Forelimb muscle (tissue), 1 donor: ENCODE measurements around the gene RAF1. TPM values are rescaled to one million over a fixed set of nuclear protein-coding genes. Genes with fewer than 3 reads are reported as not detected.
"Not testable (repeated sequence)": the region's sequence is repeated elsewhere in the genome, so short reads cannot be mapped to it uniquely, and the experiment has no call there.

Experiments
- DNase-seq: peaks from one replicate; pipeline ENCODE4 v3.0.0-alpha.2; 2013; ENCODE audit warnings: low read depth
- polyA plus RNA-seq: library from polyadenylated mRNA; unstranded; fragments of 120-200 nt; gene quantifications from one replicate; pipeline ENCODE4 v1.2.1, GENCODE V29; 2013; ENCODE audit not compliant: insufficient read length

Gene RAF1
- 105 TPM for polyA plus RNA-seq

- DNase-seq = peak; percentile 97
Measured at GRCh38 chr3:12663936-12664908, at the start of gene RAF1. RAF1 (minus strand) TSS chr3:12664117; CDS start chr3:12618721, 45,396 bp downstream.

GRCh38 chr3:12710062-12710461, 46.1 kb upstream of the RAF1 start:
- DNase-seq = no peak

GRCh38 chr3:12709334-12709733, 45.4 kb upstream of the RAF1 start:
- no peak for DNase-seq

- no peak for DNase-seq
Measured at GRCh38 chr3:12708584-12709192, 44.8 kb upstream of the RAF1 start.

GRCh38 chr3:12707449-12707848, 43.5 kb upstream of the RAF1 start:
- no peak for DNase-seq

- no peak for DNase-seq
Measured at GRCh38 chr3:12706504-12707253, 42.8 kb upstream of the RAF1 start.

- DNase-seq = no peak
Measured at GRCh38 chr3:12705981-12706380, 42.1 kb upstream of the RAF1 start.

- no peak for DNase-seq
Measured at GRCh38 chr3:12705374-12705926, 41.5 kb upstream of the RAF1 start.

- no peak for DNase-seq
Measured at GRCh38 chr3:12702501-12702900, 38.6 kb upstream of the RAF1 start.

- not testable (repeated sequence) for DNase-seq
Measured at GRCh38 chr3:12701601-12702000, 37.7 kb upstream of the RAF1 start.

GRCh38 chr3:12700800-12701199, 36.9 kb upstream of the RAF1 start:
- DNase-seq = no peak

GRCh38 chr3:12695916-12696315, 32.0 kb upstream of the RAF1 start:
- no peak for DNase-seq

- no peak for DNase-seq
Measured at GRCh38 chr3:12695112-12695511, 31.2 kb upstream of the RAF1 start.

GRCh38 chr3:12692444-12692843, 28.5 kb upstream of the RAF1 start:
- no peak for DNase-seq

GRCh38 chr3:12689997-12690711, 26.2 kb upstream of the RAF1 start:
- no peak for DNase-seq

- no peak for DNase-seq
Measured at GRCh38 chr3:12687948-12688347, 24.0 kb upstream of the RAF1 start.

- DNase-seq = no peak
Measured at GRCh38 chr3:12686096-12686495, 22.2 kb upstream of the RAF1 start.

- no peak for DNase-seq
Measured at GRCh38 chr3:12681943-12682390, 18.1 kb upstream of the RAF1 start.

GRCh38 chr3:12681089-12681942, 17.4 kb upstream of the RAF1 start:
- no peak for DNase-seq

- DNase-seq = no peak
Measured at GRCh38 chr3:12679468-12679867, 15.6 kb upstream of the RAF1 start.
